Measurements from ENCODE around the gene TBC1D22A. TPM values are rescaled to one million over a fixed set of nuclear protein-coding genes. Genes with fewer than 3 reads are reported as not detected.

Gene TBC1D22A
- total and polyA plus RNA-seq, 2 experiments from 2014 or later = 9.6 to 13.3 TPM

- TF ChIP-seq ZNF462 (CRISPR knock-in tag; IDR thresholded peaks at IDR 0.05) (no peak), EZH2 (IDR thresholded peaks at IDR 0.05; ENCODE audit: low read depth, unreplicated experiment) (no peak), CTCF (conservative IDR thresholded peaks at IDR 0.05; ENCODE audit: low read depth in 2 of 2) (no peak), EZH2phosphoT487 (IDR thresholded peaks at IDR 0.05; ENCODE audit: unreplicated experiment) (no peak), ZNF331 (CRISPR knock-in tag; IDR thresholded peaks at IDR 0.05; ENCODE audit: low read depth) (no peak)
Measured at GRCh38 chr22:47177334-47177815, 414.9 kb downstream of the TBC1D22A start (continued).

- H3K79me2 ChIP-seq (replicated peaks; ENCODE audit: insufficient read depth) = no peaks in the 10 kb centered on the region
- DNase-seq (ENCODE audit: low spot score) (no peak), ATAC-seq (no peak)
- TF ChIP-seq ETS1 (IDR thresholded peaks at IDR 0.05) (no peak), EZH2 (IDR thresholded peaks at IDR 0.05; ENCODE audit: low read depth, unreplicated experiment) (no peak), ZNF114 (CRISPR knock-in tag; IDR thresholded peaks at IDR 0.05) (no peak), ZNF331 (CRISPR knock-in tag; IDR thresholded peaks at IDR 0.05; ENCODE audit: low read depth) (no peak)
- no peak overlapping the region for H3K4me2 ChIP-seq
- no peaks in the 10 kb centered on the region for H3F3A ChIP-seq (replicated peaks; ENCODE audit: low read depth)
- no peaks in the 10 kb centered on the region for H3K9me2 ChIP-seq (ENCODE audit: insufficient read depth)
- H3K36me3 Mint-ChIP-seq (ENCODE audit: low read depth) = peaks cover 36% of the 10 kb centered on the region; the same call in 2 of the 3 replicates
- H2AFZ ChIP-seq = no peak overlapping the region
- H3K4me3 Mint-ChIP-seq = no peak overlapping the region
- H3K27me3 Mint-ChIP-seq (ENCODE audit: insufficient read depth, low read depth, poor library complexity) = peaks cover 1% of the 10 kb centered on the region
- no peak overlapping the region for H3K27ac Mint-ChIP-seq
- no peak overlapping the region for H3K4me3 ChIP-seq
- H4K20me1 ChIP-seq (replicated peaks; ENCODE audit: insufficient read depth) = no peaks in the 10 kb centered on the region
- no peak overlapping the region for H3K27ac ChIP-seq (ENCODE audit: low read depth)
- H3K36me3 ChIP-seq (ENCODE audit: insufficient read depth) = 0 out of 2 replicates have a peak, but pooled peaks cover 4% of the 10 kb centered on the region
- H3K4me1 ChIP-seq (ENCODE audit: insufficient read depth) = no peaks in the 10 kb centered on the region
- H3K9me3 Mint-ChIP-seq = peaks cover 55% of the 10 kb centered on the region
- H3K4me1 Mint-ChIP-seq = no peaks in the 10 kb centered on the region
- H3K27me3 ChIP-seq (ENCODE audit: insufficient read depth) = no peaks in the 10 kb centered on the region
Measured at GRCh38 chr22:47178339-47178738, 415.9 kb downstream of the TBC1D22A start.
